ENCODE data around the gene TNIK. TPM values are rescaled to one million over a fixed set of nuclear protein-coding genes. Genes with fewer than 3 reads are reported as not detected.

The TNIK gene
- total RNA-seq, 3 donors from 2014 or later, result 7.4 to 17.6 (median 10.2) TPM

GRCh38 chr3:171194965-171195364 lies 265.2 kb downstream of the TNIK start:
- DNase-seq (ENCODE audit: low spot score in 2 of 2), result no peak
- Histone ChIP-seq H3K36me3 (no peaks in the 10 kb centered on the region), H3K27me3 (no peaks in the 10 kb centered on the region), H3K27ac (no peak overlapping the region), H3K4me1 (no peaks in the 10 kb centered on the region), H3K4me3 (no peak overlapping the region), H3K9me3 (no peaks in the 10 kb centered on the region)
- intact Hi-C loops (cut with DNase I; ENCODE audit: low total_unique reads), result no loop called here
- TF ChIP-seq POLR2A (IDR thresholded peaks at IDR 0.05) (no peak), CTCF (IDR thresholded peaks at IDR 0.05) (no peak), POLR2AphosphoS5 (IDR thresholded peaks at IDR 0.05) (no peak)

- no peaks in the 10 kb centered on the region for H3K9me3 ChIP-seq
- H3K27me3 ChIP-seq, result no peaks in the 10 kb centered on the region
- H3K4me1 ChIP-seq, result no peaks in the 10 kb centered on the region
- H3K36me3 ChIP-seq, result no peaks in the 10 kb centered on the region
- intact Hi-C loops (cut with DNase I; ENCODE audit: low total_unique reads), result no loop called here
- DNase-seq (ENCODE audit: low spot score in 2 of 2), result no peak
- TF ChIP-seq POLR2AphosphoS5 (IDR thresholded peaks at IDR 0.05), result no peak
- TF ChIP-seq CTCF (IDR thresholded peaks at IDR 0.05), result no peak
- TF ChIP-seq POLR2A (IDR thresholded peaks at IDR 0.05), result no peak
- no peak overlapping the region for H3K4me3 ChIP-seq
- H3K27ac ChIP-seq, result no peak overlapping the region
Measured at GRCh38 chr3:171193693-171194092, 266.5 kb downstream of the TNIK start.

- H3K27me3 ChIP-seq, result no peaks in the 10 kb centered on the region
- no peaks in the 10 kb centered on the region for H3K36me3 ChIP-seq
- intact Hi-C loops (cut with DNase I; ENCODE audit: low total_unique reads), result no loop called here
- DNase-seq (ENCODE audit: low spot score in 2 of 2), result no peak
- H3K4me1 ChIP-seq, result no peaks in the 10 kb centered on the region
- no peaks in the 10 kb centered on the region for H3K9me3 ChIP-seq
- H3K27ac ChIP-seq, result no peak overlapping the region
- no peak for TF ChIP-seq POLR2AphosphoS5 (IDR thresholded peaks at IDR 0.05)
- no peak for TF ChIP-seq CTCF (IDR thresholded peaks at IDR 0.05)
- TF ChIP-seq POLR2A (IDR thresholded peaks at IDR 0.05), result no peak
- no peak overlapping the region for H3K4me3 ChIP-seq
Measured at GRCh38 chr3:171192176-171192854, 267.9 kb downstream of the TNIK start.

GRCh38 chr3:171190668-171191067 lies 269.5 kb downstream of the TNIK start:
- TF ChIP-seq POLR2A (IDR thresholded peaks at IDR 0.05) (no peak), CTCF (IDR thresholded peaks at IDR 0.05) (no peak), POLR2AphosphoS5 (IDR thresholded peaks at IDR 0.05) (no peak)
- Histone ChIP-seq H3K36me3 (no peaks in the 10 kb centered on the region), H3K27ac (no peak overlapping the region), H3K27me3 (no peaks in the 10 kb centered on the region), H3K4me3 (no peak overlapping the region), H3K4me1 (no peaks in the 10 kb centered on the region), H3K9me3 (no peaks in the 10 kb centered on the region)
- DNase-seq (ENCODE audit: low spot score in 2 of 2), result no peak
- intact Hi-C loops (cut with DNase I; ENCODE audit: low total_unique reads), result no loop called here

GRCh38 chr3:171189394-171190080 lies 270.7 kb downstream of the TNIK start:
- intact Hi-C loops (cut with DNase I; ENCODE audit: low total_unique reads), result no loop called here
- no peaks in the 10 kb centered on the region for H3K27me3 ChIP-seq
- no peaks in the 10 kb centered on the region for H3K36me3 ChIP-seq

More at GRCh38 chr3:171189394-171190080, 270.7 kb downstream of the TNIK start:
- H3K9me3 ChIP-seq, result no peaks in the 10 kb centered on the region
- no peak for TF ChIP-seq POLR2A (IDR thresholded peaks at IDR 0.05)
- TF ChIP-seq CTCF (IDR thresholded peaks at IDR 0.05), result no peak
- no peak for TF ChIP-seq POLR2AphosphoS5 (IDR thresholded peaks at IDR 0.05)
- no peak overlapping the region for H3K27ac ChIP-seq
- no peaks in the 10 kb centered on the region for H3K4me1 ChIP-seq
- no peak overlapping the region for H3K4me3 ChIP-seq
- DNase-seq (ENCODE audit: low spot score in 2 of 2), result no peak

All from breast epithelium (tissue), 4 donors.